ENCODE results near the gene CEP104. TPM values are rescaled to one million over a fixed set of nuclear protein-coding genes. Genes with fewer than 3 reads are reported as not detected.

Gene CEP104
- total and polyA plus RNA-seq, 2 experiments from 2014 or later: 21.4 to 26.3 TPM

DNA sequence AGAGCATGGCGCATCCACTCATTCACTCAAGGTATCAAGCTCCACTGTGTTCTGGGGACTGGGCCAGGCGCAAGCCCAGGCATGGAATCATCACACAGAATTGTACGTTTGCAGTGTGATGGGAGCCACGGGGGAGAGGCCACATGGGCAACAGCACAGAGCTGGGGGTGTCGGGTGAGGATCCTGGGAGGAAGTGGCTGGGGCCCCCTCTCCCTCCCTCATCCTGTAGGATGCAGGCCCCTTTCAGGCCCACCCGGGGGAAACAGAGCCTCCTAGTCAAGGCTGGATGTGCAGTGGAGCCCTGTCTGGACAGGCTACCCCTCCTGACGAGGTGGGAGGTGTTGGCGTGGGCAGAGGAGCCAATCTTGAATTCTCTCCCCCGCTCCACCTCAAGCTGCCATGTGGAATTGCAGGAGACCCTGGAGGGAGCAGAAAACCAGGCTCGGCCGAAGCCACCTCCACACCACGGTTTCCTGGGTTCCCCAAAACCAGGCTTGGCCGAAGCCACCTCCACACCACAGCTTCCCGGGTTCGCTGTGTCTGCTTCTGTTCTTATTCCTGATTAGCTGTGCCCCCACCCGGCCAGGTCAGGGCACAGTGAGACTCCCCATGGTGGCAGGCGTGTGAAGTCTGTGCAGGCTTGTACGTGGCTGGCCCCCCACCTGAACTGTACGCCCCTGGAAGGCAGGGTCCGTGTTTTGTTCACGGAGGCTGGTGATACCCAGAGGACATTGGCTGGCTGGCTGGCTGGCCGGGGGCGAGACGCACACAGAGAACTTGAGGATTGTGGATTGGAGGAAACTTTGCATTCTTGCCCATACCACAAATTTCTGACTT lies 47.2 kb upstream of the CEP104 start:
- Histone ChIP-seq H3K4me3 (no peak overlapping the region), H3K27me3 (no peaks in the 10 kb centered on the region), H3K9me3 (ENCODE audit: low read depth) (no peaks in the 10 kb centered on the region), H3K27ac (no peak overlapping the region), H3K36me3 (no peaks in the 10 kb centered on the region), H3K4me1 (ENCODE audit: low read depth) (peaks cover under 1% of the 10 kb centered on the region)
- DNase-seq (ENCODE audit: low read depth in 1 of 2, low spot score in 1 of 2): no peak
- no peak for TF ChIP-seq CTCF (IDR thresholded peaks at IDR 0.05; ENCODE audit: low read depth, low read length)

DNA sequence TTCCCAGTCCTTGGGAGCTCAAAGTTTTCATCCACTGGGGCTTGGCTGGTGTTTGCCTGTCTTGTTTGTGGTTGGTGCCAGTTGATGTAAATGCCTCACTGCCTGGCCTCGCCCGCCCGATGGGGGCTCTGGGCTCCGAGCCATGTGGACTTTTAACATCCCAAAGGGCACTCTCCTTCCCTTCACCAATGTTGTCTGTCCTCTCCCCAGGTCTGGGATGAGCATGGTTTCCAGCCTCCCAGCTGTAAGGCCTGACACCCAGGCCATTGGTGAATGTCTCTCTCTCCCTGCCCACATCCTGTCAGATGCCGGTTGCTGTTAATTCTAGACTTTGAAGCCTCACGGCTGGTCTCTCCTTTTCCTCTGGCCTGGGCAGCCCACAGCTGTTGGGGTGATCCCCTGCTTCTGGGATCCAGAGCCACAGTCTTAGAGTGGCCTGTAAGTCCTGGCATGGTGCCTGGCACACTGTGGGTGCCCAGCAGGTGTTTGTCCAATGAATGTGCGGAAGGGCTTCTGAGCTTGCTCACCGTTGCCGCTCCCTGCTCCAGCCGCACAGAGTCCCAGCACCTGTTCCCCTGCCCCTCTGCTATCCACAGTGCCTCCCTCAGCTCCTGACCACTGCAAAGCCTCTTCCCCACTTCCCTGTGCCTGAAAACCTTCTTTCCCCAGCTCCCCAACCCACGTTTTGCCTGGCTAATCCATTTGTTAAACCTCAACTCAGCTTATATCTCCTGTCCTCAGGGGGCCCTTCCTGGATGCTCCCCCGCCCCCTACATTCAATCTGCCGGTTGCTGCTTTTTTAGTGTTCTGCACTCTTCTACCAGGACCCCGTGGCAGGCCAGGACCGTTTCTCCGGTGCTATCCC lies 46.4 kb upstream of the CEP104 start:
- Histone ChIP-seq H3K36me3 (no peaks in the 10 kb centered on the region), H3K4me3 (no peak overlapping the region), H3K27ac (no peak overlapping the region), H3K27me3 (no peaks in the 10 kb centered on the region), H3K4me1 (ENCODE audit: low read depth) (peaks cover 8% of the 10 kb centered on the region), H3K9me3 (ENCODE audit: low read depth) (no peaks in the 10 kb centered on the region)
- DNase-seq (ENCODE audit: low read depth in 1 of 2, low spot score in 1 of 2): no peak
- TF ChIP-seq CTCF (IDR thresholded peaks at IDR 0.05; ENCODE audit: low read depth, low read length): no peak

GRCh38 chr1:3902571-3903091 lies 45.6 kb upstream of the CEP104 start:
- no peak for DNase-seq (ENCODE audit: low read depth in 1 of 2, low spot score in 1 of 2)
- peaks cover 8% of the 10 kb centered on the region for H3K4me1 ChIP-seq (ENCODE audit: low read depth)
- H3K27ac ChIP-seq: no peak overlapping the region
- no peak overlapping the region for H3K4me3 ChIP-seq
- no peak for TF ChIP-seq CTCF (IDR thresholded peaks at IDR 0.05; ENCODE audit: low read depth, low read length)
- H3K9me3 ChIP-seq (ENCODE audit: low read depth): no peaks in the 10 kb centered on the region
- no peaks in the 10 kb centered on the region for H3K27me3 ChIP-seq
- H3K36me3 ChIP-seq: no peaks in the 10 kb centered on the region

GRCh38 chr1:3902111-3902511 lies 45.1 kb upstream of the CEP104 start:
- Histone ChIP-seq H3K4me3 (no peak overlapping the region), H3K27me3 (no peaks in the 10 kb centered on the region), H3K9me3 (ENCODE audit: low read depth) (no peaks in the 10 kb centered on the region), H3K4me1 (ENCODE audit: low read depth) (peaks cover 8% of the 10 kb centered on the region), H3K27ac (no peak overlapping the region), H3K36me3 (no peaks in the 10 kb centered on the region)
- TF ChIP-seq CTCF (IDR thresholded peaks at IDR 0.05; ENCODE audit: low read depth, low read length): no peak
- no peak for DNase-seq (ENCODE audit: low read depth in 1 of 2, low spot score in 1 of 2)

DNA sequence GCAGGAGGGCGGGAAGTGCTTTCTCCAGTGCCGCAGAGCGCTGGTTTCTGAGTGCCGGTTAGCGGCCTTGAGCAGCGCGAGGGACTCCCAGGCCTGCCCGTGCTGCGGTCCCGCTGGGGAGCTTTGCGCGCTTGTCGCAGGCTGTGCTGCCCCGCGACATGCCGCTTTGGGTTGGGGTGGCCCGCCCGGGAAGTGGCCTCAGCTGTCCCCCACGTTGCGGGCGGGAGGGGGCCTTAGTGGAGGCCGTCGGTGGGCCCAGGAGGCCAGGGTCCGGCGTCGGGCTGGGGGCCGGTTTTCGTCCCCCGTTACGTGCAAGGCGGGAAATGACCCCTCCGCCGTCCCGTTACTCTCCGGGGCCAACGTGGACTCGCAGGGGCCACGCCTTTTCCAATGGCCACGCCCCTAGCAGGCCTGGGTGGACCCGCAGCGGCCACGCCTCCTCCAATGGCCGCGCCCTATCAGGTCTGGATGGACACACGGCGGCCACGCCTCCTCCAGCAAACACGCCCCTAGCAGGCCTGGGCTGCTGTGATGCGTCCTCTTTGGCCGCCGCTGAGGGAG lies 44.0 kb upstream of the CEP104 start:
- H3K4me1 ChIP-seq (ENCODE audit: low read depth): peaks cover 8% of the 10 kb centered on the region
- peak; percentile 98 for DNase-seq (ENCODE audit: low read depth in 1 of 2, low spot score in 1 of 2)
- no peak for TF ChIP-seq CTCF (IDR thresholded peaks at IDR 0.05; ENCODE audit: low read depth, low read length)
- H3K27me3 ChIP-seq: no peaks in the 10 kb centered on the region
- H3K27ac ChIP-seq: peak overlapping the region; percentile 99
- H3K36me3 ChIP-seq: no peaks in the 10 kb centered on the region
- H3K4me3 ChIP-seq: peak overlapping the region; percentile 75
- H3K9me3 ChIP-seq (ENCODE audit: low read depth): no peaks in the 10 kb centered on the region
